ENCODE measurements around the gene RORB. TPM values are rescaled to one million over a fixed set of nuclear protein-coding genes. Genes with fewer than 3 reads are reported as not detected.
A peak's percentile ranks its signal among the peaks of the same experiment; 100 is the strongest.

RORB gene
- total and polyA plus RNA-seq, 4 donors = 0.01 to 0.05 TPM; not detected in 2

GRCh38 chr9:74570879-74571512, 73.9 kb downstream of the RORB start:
- Histone ChIP-seq H3K9me3 (ENCODE audit: control insufficient read depth in 4 of 4, low read length in 3 of 4) (no peaks in the 10 kb centered on the region), H3K36me3 (ENCODE audit: control insufficient read depth in 4 of 4, insufficient read depth in 3 of 4, low read depth in 1 of 4, low read length in 3 of 4) (no peaks in the 10 kb centered on the region), H3K27ac (ENCODE audit: low read depth in 1 of 2, low read length in 2 of 2) (no peak overlapping the region), H3K4me3 (ENCODE audit: low read depth in 1 of 3, low read length in 3 of 3) (no peak overlapping the region), H3K4me1 (ENCODE audit: control insufficient read depth in 4 of 4, insufficient read depth in 4 of 4, low read length in 3 of 4) (no peaks in the 10 kb centered on the region), H3K9ac (ENCODE audit: low read depth in 1 of 2, low read length in 2 of 2) (no peak overlapping the region), H3K27me3 (ENCODE audit: control insufficient read depth in 4 of 4, insufficient read depth in 4 of 4, low read length in 3 of 4) (no peaks in the 10 kb centered on the region)
- 22% methylated on average over 4 of the region's 4 CpGs for WGBS
- no peak for DNase-seq (ENCODE audit: low spot score)
- TF ChIP-seq, protein P1, sequence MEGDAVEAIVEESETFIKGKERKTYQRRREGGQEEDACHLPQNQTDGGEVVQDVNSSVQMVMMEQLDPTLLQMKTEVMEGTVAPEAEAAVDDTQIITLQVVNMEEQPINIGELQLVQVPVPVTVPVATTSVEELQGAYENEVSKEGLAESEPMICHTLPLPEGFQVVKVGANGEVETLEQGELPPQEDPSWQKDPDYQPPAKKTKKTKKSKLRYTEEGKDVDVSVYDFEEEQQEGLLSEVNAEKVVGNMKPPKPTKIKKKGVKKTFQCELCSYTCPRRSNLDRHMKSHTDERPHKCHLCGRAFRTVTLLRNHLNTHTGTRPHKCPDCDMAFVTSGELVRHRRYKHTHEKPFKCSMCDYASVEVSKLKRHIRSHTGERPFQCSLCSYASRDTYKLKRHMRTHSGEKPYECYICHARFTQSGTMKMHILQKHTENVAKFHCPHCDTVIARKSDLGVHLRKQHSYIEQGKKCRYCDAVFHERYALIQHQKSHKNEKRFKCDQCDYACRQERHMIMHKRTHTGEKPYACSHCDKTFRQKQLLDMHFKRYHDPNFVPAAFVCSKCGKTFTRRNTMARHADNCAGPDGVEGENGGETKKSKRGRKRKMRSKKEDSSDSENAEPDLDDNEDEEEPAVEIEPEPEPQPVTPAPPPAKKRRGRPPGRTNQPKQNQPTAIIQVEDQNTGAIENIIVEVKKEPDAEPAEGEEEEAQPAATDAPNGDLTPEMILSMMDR (IDR thresholded peaks at IDR 0.05; ENCODE audit: low read depth, low read length, missing input control) = peak; percentile 72
- no peak for TF ChIP-seq ATF3 (IDR thresholded peaks at IDR 0.05)
- TF ChIP-seq RAD21 (IDR thresholded peaks at IDR 0.05) = peak; percentile 68 to 76

DNA sequence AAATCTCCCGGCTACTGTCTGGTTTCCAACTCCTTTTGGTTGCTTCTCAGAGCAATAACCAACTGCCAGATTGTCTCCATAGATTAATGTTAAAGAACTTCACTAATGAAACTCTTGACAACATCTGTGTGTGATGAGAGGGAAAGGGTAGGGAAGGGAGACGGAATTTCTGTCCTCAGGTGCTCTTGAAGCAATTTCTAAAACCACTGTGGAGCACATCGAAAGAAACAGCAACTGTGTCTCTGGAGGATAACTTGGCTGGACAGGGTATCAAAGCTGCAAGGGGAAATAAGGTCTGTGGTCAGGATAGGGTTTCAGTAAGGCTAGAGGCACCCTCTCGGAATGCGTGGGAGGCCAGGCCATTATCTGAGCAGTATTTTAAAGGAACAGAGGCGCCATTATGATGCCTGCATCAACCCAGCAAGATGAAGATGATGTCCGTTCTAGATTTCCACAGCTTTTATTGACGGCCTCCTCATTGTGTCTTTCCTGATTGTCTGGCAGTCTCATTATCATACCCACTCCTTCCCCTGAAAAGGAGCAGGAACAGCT, 76.6 kb downstream of the RORB start:
- Histone ChIP-seq H3K9me3 (ENCODE audit: control insufficient read depth in 4 of 4, low read length in 3 of 4) (no peaks in the 10 kb centered on the region), H3K27ac (ENCODE audit: low read depth in 1 of 2, low read length in 2 of 2) (no peak overlapping the region), H3K4me1 (ENCODE audit: control insufficient read depth in 4 of 4, insufficient read depth in 4 of 4, low read length in 3 of 4) (no peaks in the 10 kb centered on the region), H3K9ac (ENCODE audit: low read depth in 1 of 2, low read length in 2 of 2) (no peak overlapping the region), H3K27me3 (ENCODE audit: control insufficient read depth in 4 of 4, insufficient read depth in 4 of 4, low read length in 3 of 4) (no peaks in the 10 kb centered on the region), H3K36me3 (ENCODE audit: control insufficient read depth in 4 of 4, insufficient read depth in 3 of 4, low read depth in 1 of 4, low read length in 3 of 4) (no peaks in the 10 kb centered on the region), H3K4me3 (ENCODE audit: low read depth in 1 of 3, low read length in 3 of 3) (no peak overlapping the region)
- no peak for DNase-seq (ENCODE audit: low spot score)
- no peak for TF ChIP-seq ATF3 (IDR thresholded peaks at IDR 0.05)
- TF ChIP-seq TAF1 (conservative IDR thresholded peaks at IDR 0.05) = no peak
- TF ChIP-seq NR2F2 (IDR thresholded peaks at IDR 0.05) = no peak
- TF ChIP-seq FOXA2 (IDR thresholded peaks at IDR 0.05) = no peak
- no peak for TF ChIP-seq HNF4A (conservative IDR thresholded peaks at IDR 0.05)
- TF ChIP-seq JUND (IDR thresholded peaks at IDR 0.05) = no peak
- WGBS = 72% methylated on average over 8 of the region's 8 CpGs

DNA sequence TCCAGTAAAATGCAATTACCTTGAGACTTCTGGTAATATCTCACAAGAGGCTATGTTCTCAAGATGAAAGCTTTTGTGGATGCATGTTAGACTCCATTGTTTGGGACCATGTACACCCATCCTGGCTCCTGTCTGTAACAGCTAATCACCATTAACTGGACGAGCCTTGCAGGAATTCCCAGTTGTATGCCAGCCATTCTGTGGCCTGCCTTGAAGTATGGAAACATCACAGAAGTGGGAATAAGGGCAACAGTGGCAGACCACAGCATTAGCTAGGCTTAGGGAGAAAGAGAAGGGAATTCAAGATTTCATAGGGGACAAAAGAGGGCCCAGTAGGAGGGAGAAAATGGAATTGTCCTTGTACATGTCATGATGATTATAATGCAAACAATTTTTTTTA, 79.0 kb downstream of the RORB start:
- H3K9ac ChIP-seq (ENCODE audit: low read depth in 1 of 2, low read length in 2 of 2) = no peak overlapping the region
- H3K27ac ChIP-seq (ENCODE audit: low read depth in 1 of 2, low read length in 2 of 2) = no peak overlapping the region
- no peaks in the 10 kb centered on the region for H3K9me3 ChIP-seq (ENCODE audit: control insufficient read depth in 4 of 4, low read length in 3 of 4)
- no peaks in the 10 kb centered on the region for H3K4me1 ChIP-seq (ENCODE audit: control insufficient read depth in 4 of 4, insufficient read depth in 4 of 4, low read length in 3 of 4)
- no peak overlapping the region for H3K4me3 ChIP-seq (ENCODE audit: low read depth in 1 of 3, low read length in 3 of 3)
- no peak for DNase-seq (ENCODE audit: low spot score)
- H3K27me3 ChIP-seq (ENCODE audit: control insufficient read depth in 4 of 4, insufficient read depth in 4 of 4, low read length in 3 of 4) = no peaks in the 10 kb centered on the region
- WGBS = 78% methylated on average over 1 of the region's 1 CpG
- H3K36me3 ChIP-seq (ENCODE audit: control insufficient read depth in 4 of 4, insufficient read depth in 3 of 4, low read depth in 1 of 4, low read length in 3 of 4) = no peaks in the 10 kb centered on the region
- TF ChIP-seq TAF1 (conservative IDR thresholded peaks at IDR 0.05) (no peak), MAX (IDR thresholded peaks at IDR 0.05) (no peak), FOXA1 (IDR thresholded peaks at IDR 0.05) (no peak), ZBTB33 (IDR thresholded peaks at IDR 0.05) (no peak), RXRA (IDR thresholded peaks at IDR 0.05) (no peak), YY1 (IDR thresholded peaks at IDR 0.05) (no peak), ATF3 (IDR thresholded peaks at IDR 0.05) (no peak), EGR1 (IDR thresholded peaks at IDR 0.05; ENCODE audit: low read depth in 2 of 2) (no peak), NR2F2 (IDR thresholded peaks at IDR 0.05) (no peak), RAD21 (IDR thresholded peaks at IDR 0.05) (no peak), HNF4A (conservative IDR thresholded peaks at IDR 0.05) (no peak), JUND (IDR thresholded peaks at IDR 0.05) (no peak)
- TF ChIP-seq, protein P2, sequence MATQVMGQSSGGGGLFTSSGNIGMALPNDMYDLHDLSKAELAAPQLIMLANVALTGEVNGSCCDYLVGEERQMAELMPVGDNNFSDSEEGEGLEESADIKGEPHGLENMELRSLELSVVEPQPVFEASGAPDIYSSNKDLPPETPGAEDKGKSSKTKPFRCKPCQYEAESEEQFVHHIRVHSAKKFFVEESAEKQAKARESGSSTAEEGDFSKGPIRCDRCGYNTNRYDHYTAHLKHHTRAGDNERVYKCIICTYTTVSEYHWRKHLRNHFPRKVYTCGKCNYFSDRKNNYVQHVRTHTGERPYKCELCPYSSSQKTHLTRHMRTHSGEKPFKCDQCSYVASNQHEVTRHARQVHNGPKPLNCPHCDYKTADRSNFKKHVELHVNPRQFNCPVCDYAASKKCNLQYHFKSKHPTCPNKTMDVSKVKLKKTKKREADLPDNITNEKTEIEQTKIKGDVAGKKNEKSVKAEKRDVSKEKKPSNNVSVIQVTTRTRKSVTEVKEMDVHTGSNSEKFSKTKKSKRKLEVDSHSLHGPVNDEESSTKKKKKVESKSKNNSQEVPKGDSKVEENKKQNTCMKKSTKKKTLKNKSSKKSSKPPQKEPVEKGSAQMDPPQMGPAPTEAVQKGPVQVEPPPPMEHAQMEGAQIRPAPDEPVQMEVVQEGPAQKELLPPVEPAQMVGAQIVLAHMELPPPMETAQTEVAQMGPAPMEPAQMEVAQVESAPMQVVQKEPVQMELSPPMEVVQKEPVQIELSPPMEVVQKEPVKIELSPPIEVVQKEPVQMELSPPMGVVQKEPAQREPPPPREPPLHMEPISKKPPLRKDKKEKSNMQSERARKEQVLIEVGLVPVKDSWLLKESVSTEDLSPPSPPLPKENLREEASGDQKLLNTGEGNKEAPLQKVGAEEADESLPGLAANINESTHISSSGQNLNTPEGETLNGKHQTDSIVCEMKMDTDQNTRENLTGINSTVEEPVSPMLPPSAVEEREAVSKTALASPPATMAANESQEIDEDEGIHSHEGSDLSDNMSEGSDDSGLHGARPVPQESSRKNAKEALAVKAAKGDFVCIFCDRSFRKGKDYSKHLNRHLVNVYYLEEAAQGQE (IDR thresholded peaks at IDR 0.05) = no peak
- TF ChIP-seq, protein P1 (IDR thresholded peaks at IDR 0.05; ENCODE audit: low read depth, low read length, missing input control) = no peak

All from liver (tissue), 9 donors.